Muscle layer of duodenum (tissue), 2 donors: ENCODE data around the gene TSSK2.

Experiments
- H3K27ac ChIP-seq: one replicate; pipeline ENCODE4 v1.7.0; 2013; ENCODE audit warnings: mild to moderate bottlenecking, low read length
- H3K27me3 ChIP-seq: one replicate; pipeline ENCODE4 v1.7.0; 2013; ENCODE audit warnings: low read depth, mild to moderate bottlenecking, control low read depth, low read length
- H3K36me3 ChIP-seq, 2 donors: one replicate each; pipeline ENCODE4 v1.7.0; 2013; ENCODE audit warnings: low read length in 2 of 2, control low read depth in 1 of 2, mild to moderate bottlenecking in 1 of 2; ENCODE audit not compliant: insufficient read depth in 2 of 2, control insufficient read depth in 1 of 2
- H3K4me1 ChIP-seq, 2 donors: one replicate each; pipeline ENCODE4 v1.7.0; 2013; ENCODE audit warnings: low read length in 2 of 2, mild to moderate bottlenecking in 2 of 2, control low read depth in 1 of 2, moderate library complexity in 1 of 2; ENCODE audit not compliant: insufficient read depth in 2 of 2, control insufficient read depth in 1 of 2
- H3K4me3 ChIP-seq, 2 donors: one replicate each; pipeline ENCODE4 v1.7.0; 2013; ENCODE audit warnings: low read length in 2 of 2, low read depth in 1 of 2, mild to moderate bottlenecking in 1 of 2
- H3K9me3 ChIP-seq, 2 donors: one replicate each; pipeline ENCODE4 v1.7.0; 2013; ENCODE audit warnings: low read length in 2 of 2, control low read depth in 1 of 2, mild to moderate bottlenecking in 1 of 2; ENCODE audit not compliant: control insufficient read depth in 1 of 2
- donor health status: healthy.

TSSK2 gene

DNA sequence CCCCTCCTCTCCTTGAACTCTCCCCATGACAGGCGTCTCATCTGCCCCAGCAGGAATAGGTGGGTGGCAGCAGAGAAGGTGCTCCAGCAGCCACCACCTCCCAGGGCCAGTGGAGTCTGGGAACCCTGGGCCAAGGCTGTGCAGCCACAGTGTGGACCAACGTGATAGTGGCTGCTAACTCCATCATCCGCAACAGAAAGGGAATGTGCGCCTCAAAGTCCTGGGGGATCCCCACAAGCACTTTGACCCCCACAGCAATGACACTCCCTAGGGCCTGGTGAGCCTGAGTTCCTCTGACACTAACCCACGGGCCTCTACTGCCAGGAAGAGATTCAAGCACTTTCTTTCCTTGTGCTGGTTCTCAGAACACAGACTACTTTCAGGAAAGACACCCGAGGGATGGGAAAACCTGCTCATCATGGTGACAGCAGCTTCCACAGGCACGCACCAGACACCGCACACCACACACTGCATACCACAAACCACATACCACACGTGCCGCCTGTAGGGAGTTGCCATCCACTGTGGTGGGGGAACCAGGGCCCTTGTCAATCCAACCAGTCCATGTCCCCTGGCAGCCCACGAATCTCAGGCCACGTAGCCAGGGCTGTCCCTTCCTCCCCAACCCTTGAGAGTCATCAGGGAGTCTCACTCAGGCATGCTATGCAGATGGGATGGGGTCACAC lies 50.8 kb downstream of the TSSK2 start:
- no peaks in the 10 kb centered on the region for H3K27me3 ChIP-seq
- peaks cover 0 to 1% of the 10 kb centered on the region in 2 donors for H3K36me3 ChIP-seq
- no peak overlapping the region for H3K27ac ChIP-seq
- H3K9me3 ChIP-seq, result no peaks in the 10 kb centered on the region
- H3K4me1 ChIP-seq, result peaks cover 3 to 17% of the 10 kb centered on the region in 2 donors
- H3K4me3 ChIP-seq, result no peak overlapping the region
